GM12878 (cell line): ENCODE measurements around the gene PJA1. TPM values are rescaled to one million over a fixed set of nuclear protein-coding genes. Genes with fewer than 3 reads are reported as not detected.

Source experiments
- ATAC-seq: fragments of 200-7000 bp; cut with Tn5 transposase; 3 replicates; pipeline ENCODE4 v1.9.1; 2020; ENCODE audit warnings: mild to moderate bottlenecking, moderate library complexity
- BruUV-seq: library from RNA; stranded (reverse); fragments of 400-500 nt; replicated peaks from 2 replicates; lab custom pipeline; 2021; lab: Mats Ljungman, UMichigan
- CTCF ChIA-PET: fragments of 300-600 bp; sonication (Branson Sonifier 250); formaldehyde crosslinking; extraction: SDS; loops from one replicate; lab custom pipeline; 2021; ENCODE audit warnings: inconsistent platforms; lab: Yijun Ruan, JAX
- POLR2A ChIA-PET: fragments of 350-600 bp; formaldehyde crosslinking; extraction: SDS; loops from one replicate; lab custom pipeline; 2021; ENCODE audit warnings: inconsistent platforms; lab: Charles Lee
- RAD21 ChIA-PET: fragments of 300-600 bp; sonication (Branson Sonifier 250); formaldehyde crosslinking; loops from one replicate; lab custom pipeline; 2023; ENCODE audit warnings: antibody characterized with exemption; ENCODE audit not compliant: unreplicated experiment; lab: Charles Lee
- SMC1A ChIA-PET: fragments of 300-600 bp; sonication (Branson Sonifier 250); formaldehyde crosslinking; loops from one replicate; lab custom pipeline; 2023; ENCODE audit not compliant: unreplicated experiment, uncharacterized antibody; lab: Charles Lee
- DNase-seq: peaks from one replicate; pipeline ENCODE4 v3.0.0-alpha.2; 2011; ENCODE audit warnings: low read depth, low spot score
- FAIRE-seq: peaks from 3 replicates; lab custom pipeline; 2011; peaks lifted over from hg19 to GRCh38; lab: Jason Lieb, UNC
- H2AFZ ChIP-seq: 2 replicates; pipeline ENCODE4 v1.6.0; 2011; ENCODE audit warnings: low read depth, low read length, control low read depth; ENCODE audit not compliant: control insufficient read depth
- H3K27ac ChIP-seq: 2 replicates; pipeline ENCODE4 v1.5.1; 2011; ENCODE audit warnings: control low read depth; ENCODE audit not compliant: control insufficient read depth, insufficient read depth
- H3K27me3 ChIP-seq, 2 experiments: replicated peaks in 1 of 2; 2 replicates each; pipeline versions ENCODE4 v1.6.0 to v1.6.1; 2011; ENCODE audit warnings: low read length in 1 of 2; ENCODE audit not compliant: control insufficient read depth in 2 of 2, insufficient read depth in 2 of 2
- H3K36me3 ChIP-seq, 2 experiments: 2 replicates each; pipeline ENCODE4 v1.5.1; 2011; ENCODE audit warnings: low read length in 1 of 2; ENCODE audit not compliant: control insufficient read depth in 2 of 2, insufficient read depth in 2 of 2
- H3K4me1 ChIP-seq: 2 replicates; pipeline ENCODE4 v1.6.1; 2011; ENCODE audit warnings: mild to moderate bottlenecking, low read length, moderate library complexity, mixed read lengths; ENCODE audit not compliant: control insufficient read depth, insufficient read depth
- H3K4me2 ChIP-seq: 2 replicates; pipeline ENCODE4 v1.6.0; 2011; ENCODE audit warnings: control low read depth; ENCODE audit not compliant: control insufficient read depth, insufficient read depth
- H3K4me3 ChIP-seq: fragments of 200-600 bp; sonication (generic); 2 replicates; pipeline ENCODE4 v1.5.1; 2016
- H3K79me2 ChIP-seq: 2 replicates; pipeline ENCODE4 v1.6.0; 2011; ENCODE audit warnings: low read length; ENCODE audit not compliant: control insufficient read depth, insufficient read depth
- H3K9ac ChIP-seq: 2 replicates; pipeline ENCODE4 v1.8.0; 2011; ENCODE audit warnings: low read length, control low read depth, mixed read lengths; ENCODE audit not compliant: control insufficient read depth, insufficient read depth
- H3K9me3 ChIP-seq: replicated peaks from 3 replicates; pipeline ENCODE4 v1.5.1; 2011; ENCODE audit warnings: mild to moderate bottlenecking, low read length; ENCODE audit not compliant: control insufficient read depth, insufficient read depth
- H4K20me1 ChIP-seq: 2 replicates; pipeline ENCODE4 v1.6.0; 2011; ENCODE audit not compliant: control insufficient read depth, insufficient read depth
- NFIC ChIP-seq: IDR thresholded peaks from 2 replicates; pipeline ENCODE4 v1.6.1; 2012; ENCODE audit warnings: low read depth, mild to moderate bottlenecking, inconsistent platforms, low read length, moderate library complexity
- NR2F1 ChIP-seq: fragments of 450-650 bp; conservative IDR thresholded peaks from 2 replicates; pipeline ENCODE4 v1.6.1; 2017; ENCODE audit warnings: mild to moderate bottlenecking
- NRF1 ChIP-seq: conservative IDR thresholded peaks from 2 replicates; pipeline ENCODE4 v1.6.1; 2011; ENCODE audit warnings: mild to moderate bottlenecking, low read depth, low read length, improper control_type of control experiment
- SKIL ChIP-seq: fragments of 450-650 bp; IDR thresholded peaks from 2 replicates; pipeline ENCODE4 v1.6.1; 2017; ENCODE audit warnings: mild to moderate bottlenecking, low read depth, inconsistent platforms; ENCODE audit not compliant: poor library complexity, severe bottlenecking
- SMARCA5 ChIP-seq: fragments of 450-650 bp; IDR thresholded peaks from 2 replicates; pipeline ENCODE4 v1.6.1; 2017; ENCODE audit warnings: mild to moderate bottlenecking
- SUPT20H ChIP-seq: IDR thresholded peaks from 2 replicates; pipeline ENCODE4 v1.6.1; 2011; ENCODE audit warnings: low read depth, mild to moderate bottlenecking, low read length, moderate library complexity, borderline replicate concordance; ENCODE audit not compliant: control insufficient read depth
- ZBTB33 ChIP-seq: fragments of 450-650 bp; IDR thresholded peaks from 2 replicates; pipeline ENCODE4 v1.6.1; 2017; ENCODE audit warnings: mild to moderate bottlenecking
- ZNF207 ChIP-seq: fragments of 450-650 bp; IDR thresholded peaks from 2 replicates; pipeline ENCODE4 v1.6.1; 2014; ENCODE audit warnings: antibody characterized with exemption, mild to moderate bottlenecking, borderline replicate concordance
- ZNF217 ChIP-seq: fragments of 450-650 bp; IDR thresholded peaks from 2 replicates; pipeline ENCODE4 v1.6.1; 2017; ENCODE audit warnings: antibody characterized with exemption, mild to moderate bottlenecking
- ZNF274 ChIP-seq: IDR thresholded peaks from one replicate; pipeline ENCODE4 v1.8.0; 2011; ENCODE audit not compliant: insufficient read length, insufficient read depth
- in situ Hi-C: fragments of 300-500 bp; cut with MboI; formaldehyde crosslinking; loops from 9 replicates; pipeline ENCODE4 v1.14.3; 2018; ENCODE audit warnings: mixed read lengths
- intact Hi-C: fragments of 100-400 bp; cut with micrococcal nuclease; formaldehyde crosslinking; loops from one replicate; pipeline ENCODE4 v1.14.2; 2022; ENCODE audit not compliant: unreplicated experiment
- polyA plus RNA-seq, 11 experiments: library from polyadenylated mRNA; depleted of rRNA in 4 of 11; unstranded in 6 of 11; stranded (reverse) in 5 of 11; fragments of >200 nt; fragmentation: Nextera tagmentation in 4 of 11; fragmentation: Illumina TruSeq in 1 of 11; extraction: Ambion mirVana in 4 of 11; extraction: Trizol in 1 of 11; gene quantifications; 1 replicate in 1 of 11; 2 replicates in 10 of 11; pipeline versions ENCODE4 v1.2.1 to v1.2.3, GENCODE V29; 2011 to 2016; ENCODE audit warnings: inconsistent platforms in 2 of 11, missing spikeins in 2 of 11, low read depth in 1 of 11
- total RNA-seq, 4 experiments: library from RNA; depleted of rRNA in 3 of 4; stranded (reverse); fragments of >200 nt in 3 of 4; fragmentation: Illumina TruSeq in 1 of 4; extraction: Trizol in 1 of 4; gene quantifications; 2 replicates each; pipeline versions ENCODE4 v1.2.1 to v1.2.3, GENCODE V29; 2013 to 2021

PJA1 gene
- total and polyA plus RNA-seq, 10 of the 15 experiments (the other 5 are each of a cell fraction or from before 2014, with no cell fraction given), result 5.2 to 19.5 (median 10.8) TPM

DNA sequence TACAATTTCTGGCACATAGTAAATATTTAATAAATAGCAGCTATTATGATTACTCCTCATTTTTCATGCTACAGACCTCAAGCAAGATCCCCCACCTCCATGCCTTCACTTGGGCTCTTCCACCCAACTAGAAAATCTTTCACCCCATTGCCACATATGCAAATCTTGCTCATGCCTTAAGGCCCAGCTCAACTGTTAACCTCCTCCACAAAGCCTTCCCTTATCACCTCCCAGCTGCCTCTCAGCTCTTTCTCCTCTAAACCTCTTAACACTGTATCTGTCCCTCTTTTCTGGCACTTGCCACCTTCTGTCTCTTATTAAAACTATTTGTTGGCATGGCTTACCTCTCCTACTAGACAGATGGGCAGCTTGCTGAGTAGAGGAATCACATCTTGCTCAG is 51.5 kb downstream of the PJA1 start:
- Histone ChIP-seq H3K79me2 (no peaks in the 10 kb centered on the region), H2AFZ (no peak overlapping the region), H3K4me2 (no peak overlapping the region)
- ChIA-PET CTCF (no interaction called here), RAD21 (no interaction called here), SMC1A (interaction anchor here (1.0 kb wide), 1 partner anchor 69 kb away, joined by 3 read pairs; no protein-coding TSS in a partner anchor)
- TF ChIP-seq SUPT20H (no peak), ZBTB33 (no peak), ZNF274 (no peak), NFIC (no peak), SMARCA5 (no peak), ZNF207 (no peak), ZNF217 (no peak), SKIL (no peak), NR2F1 (no peak), NRF1 (no peak)
- TF ChIP-seq, all 136 proteins: peak for 0
- ATAC-seq, result no peak
- in situ Hi-C loops (no loop called here), intact Hi-C loops (loop anchor here (10.0 kb wide), 1 partner anchor 59 kb away; no protein-coding TSS in a partner anchor)
- no peaks in the 10 kb centered on the region for H4K20me1 ChIP-seq
- no peak for FAIRE-seq
- no peaks in the 10 kb centered on the region; a peak in 1 of 4 replicates for H3K27me3 ChIP-seq
- H3K9ac ChIP-seq, result no peak overlapping the region
- DNase-seq, result no peak
- no peaks in the 10 kb centered on the region for H3K4me1 ChIP-seq
- POLR2A ChIA-PET, result no interaction called here
- H3K36me3 ChIP-seq, result no peaks in the 10 kb centered on the region
- no peak overlapping the region for H3K4me3 ChIP-seq
- BruUV-seq, result no TSS peak
- no peak overlapping the region for H3K27ac ChIP-seq
- no peaks in the 10 kb centered on the region for H3K9me3 ChIP-seq
